ENCODE data around the gene NDC1.
"Not testable (repeated sequence)": the region's sequence is repeated elsewhere in the genome, so short reads cannot be mapped to it uniquely, and the experiment has no call there.

Gene NDC1

GRCh38 chr1:53822931-53823330 is 15.2 kb downstream of the NDC1 start:
- Histone ChIP-seq H3K4me1 (ENCODE audit: control insufficient read depth, low read depth, low read length) (no peaks in the 10 kb centered on the region), H3K27ac (ENCODE audit: low read length) (no peak overlapping the region), H3K36me3 (ENCODE audit: control insufficient read depth, low read depth, low read length) (peaks cover 68% of the 10 kb centered on the region), H3K9ac (ENCODE audit: low read length) (no peak overlapping the region), H3K27me3 (ENCODE audit: control insufficient read depth, insufficient read depth, low read length) (no peaks in the 10 kb centered on the region), H3K4me3 (ENCODE audit: low read length) (no peak overlapping the region), H3K9me3 (ENCODE audit: control insufficient read depth, low read depth, low read length) (no peaks in the 10 kb centered on the region)

GRCh38 chr1:53821380-53821779 is 16.7 kb downstream of the NDC1 start:
- H3K36me3 ChIP-seq (ENCODE audit: control insufficient read depth, low read depth, low read length), result peaks cover 67% of the 10 kb centered on the region

GRCh38 chr1:53819387-53819786 is 18.7 kb downstream of the NDC1 start:
- H3K9ac ChIP-seq (ENCODE audit: low read length), result no peak overlapping the region
- no peaks in the 10 kb centered on the region for H3K9me3 ChIP-seq (ENCODE audit: control insufficient read depth, low read depth, low read length)
- no peaks in the 10 kb centered on the region for H3K4me1 ChIP-seq (ENCODE audit: control insufficient read depth, low read depth, low read length)
- H3K27me3 ChIP-seq (ENCODE audit: control insufficient read depth, insufficient read depth, low read length), result no peaks in the 10 kb centered on the region
- peaks cover 48% of the 10 kb centered on the region for H3K36me3 ChIP-seq (ENCODE audit: control insufficient read depth, low read depth, low read length)
- H3K27ac ChIP-seq (ENCODE audit: low read length), result no peak overlapping the region
- H3K4me3 ChIP-seq (ENCODE audit: low read length), result no peak overlapping the region

More at GRCh38 chr1:53821380-53821779, 16.7 kb downstream of the NDC1 start:
- no peak overlapping the region for H3K27ac ChIP-seq (ENCODE audit: low read length)
- no peaks in the 10 kb centered on the region for H3K9me3 ChIP-seq (ENCODE audit: control insufficient read depth, low read depth, low read length)
- no peaks in the 10 kb centered on the region for H3K4me1 ChIP-seq (ENCODE audit: control insufficient read depth, low read depth, low read length)
- no peak overlapping the region for H3K9ac ChIP-seq (ENCODE audit: low read length)
- H3K27me3 ChIP-seq (ENCODE audit: control insufficient read depth, insufficient read depth, low read length), result no peaks in the 10 kb centered on the region
- no peak overlapping the region for H3K4me3 ChIP-seq (ENCODE audit: low read length)

GRCh38 chr1:53816584-53816983 is 21.5 kb downstream of the NDC1 start:
- H3K4me3 ChIP-seq (ENCODE audit: low read length); H3K27me3 ChIP-seq (ENCODE audit: control insufficient read depth, insufficient read depth, low read length); H3K4me1 ChIP-seq (ENCODE audit: control insufficient read depth, low read depth, low read length); H3K27ac ChIP-seq (ENCODE audit: low read length); H3K9ac ChIP-seq (ENCODE audit: low read length); H3K9me3 ChIP-seq (ENCODE audit: control insufficient read depth, low read depth, low read length): not testable (repeated sequence)
- peaks cover 33% of the 10 kb centered on the region for H3K36me3 ChIP-seq (ENCODE audit: control insufficient read depth, low read depth, low read length)

- not testable (repeated sequence) for H3K27me3 ChIP-seq (ENCODE audit: control insufficient read depth, insufficient read depth, low read length); H3K27ac ChIP-seq (ENCODE audit: low read length); H3K4me1 ChIP-seq (ENCODE audit: control insufficient read depth, low read depth, low read length); H3K9me3 ChIP-seq (ENCODE audit: control insufficient read depth, low read depth, low read length); H3K4me3 ChIP-seq (ENCODE audit: low read length); H3K9ac ChIP-seq (ENCODE audit: low read length)
- peaks cover 28% of the 10 kb centered on the region for H3K36me3 ChIP-seq (ENCODE audit: control insufficient read depth, low read depth, low read length)
Observed at GRCh38 chr1:53815484-53815883, 22.6 kb downstream of the NDC1 start.

- no peaks in the 10 kb centered on the region for H3K27me3 ChIP-seq (ENCODE audit: control insufficient read depth, insufficient read depth, low read length)
- H3K36me3 ChIP-seq (ENCODE audit: control insufficient read depth, low read depth, low read length), result peaks cover 33% of the 10 kb centered on the region
- H3K4me3 ChIP-seq (ENCODE audit: low read length), result no peak overlapping the region
- H3K9me3 ChIP-seq (ENCODE audit: control insufficient read depth, low read depth, low read length), result no peaks in the 10 kb centered on the region
- no peak overlapping the region for H3K9ac ChIP-seq (ENCODE audit: low read length)
- H3K27ac ChIP-seq (ENCODE audit: low read length), result peak overlapping the region; percentile 64
- peaks cover 10% of the 10 kb centered on the region for H3K4me1 ChIP-seq (ENCODE audit: control insufficient read depth, low read depth, low read length)
Observed at GRCh38 chr1:53811414-53811851, 26.7 kb downstream of the NDC1 start.

GRCh38 chr1:53810497-53810896 is 27.6 kb downstream of the NDC1 start:
- Histone ChIP-seq H3K4me1 (ENCODE audit: control insufficient read depth, low read depth, low read length) (peaks cover 10% of the 10 kb centered on the region), H3K36me3 (ENCODE audit: control insufficient read depth, low read depth, low read length) (peaks cover 39% of the 10 kb centered on the region), H3K27me3 (ENCODE audit: control insufficient read depth, insufficient read depth, low read length) (no peaks in the 10 kb centered on the region), H3K9me3 (ENCODE audit: control insufficient read depth, low read depth, low read length) (no peaks in the 10 kb centered on the region), H3K4me3 (ENCODE audit: low read length) (no peak overlapping the region), H3K27ac (ENCODE audit: low read length) (no peak overlapping the region), H3K9ac (ENCODE audit: low read length) (no peak overlapping the region)

- Histone ChIP-seq H3K27ac (ENCODE audit: low read length) (no peak overlapping the region), H3K9ac (ENCODE audit: low read length) (no peak overlapping the region), H3K4me3 (ENCODE audit: low read length) (no peak overlapping the region), H3K27me3 (ENCODE audit: control insufficient read depth, insufficient read depth, low read length) (no peaks in the 10 kb centered on the region), H3K36me3 (ENCODE audit: control insufficient read depth, low read depth, low read length) (peaks cover 44% of the 10 kb centered on the region), H3K4me1 (ENCODE audit: control insufficient read depth, low read depth, low read length) (peaks cover 10% of the 10 kb centered on the region), H3K9me3 (ENCODE audit: control insufficient read depth, low read depth, low read length) (no peaks in the 10 kb centered on the region)
Observed at GRCh38 chr1:53810007-53810406, 28.1 kb downstream of the NDC1 start.

GRCh38 chr1:53807916-53808315 is 30.2 kb downstream of the NDC1 start:
- Histone ChIP-seq H3K27ac (ENCODE audit: low read length) (no peak overlapping the region), H3K9ac (ENCODE audit: low read length) (no peak overlapping the region), H3K36me3 (ENCODE audit: control insufficient read depth, low read depth, low read length) (peaks cover 62% of the 10 kb centered on the region), H3K4me3 (ENCODE audit: low read length) (no peak overlapping the region), H3K9me3 (ENCODE audit: control insufficient read depth, low read depth, low read length) (no peaks in the 10 kb centered on the region), H3K4me1 (ENCODE audit: control insufficient read depth, low read depth, low read length) (peaks cover 10% of the 10 kb centered on the region), H3K27me3 (ENCODE audit: control insufficient read depth, insufficient read depth, low read length) (no peaks in the 10 kb centered on the region)

GRCh38 chr1:53804791-53805505 is 33.1 kb downstream of the NDC1 start:
- no peak overlapping the region for H3K27ac ChIP-seq (ENCODE audit: low read length)
- H3K27me3 ChIP-seq (ENCODE audit: control insufficient read depth, insufficient read depth, low read length), result no peaks in the 10 kb centered on the region
- H3K36me3 ChIP-seq (ENCODE audit: control insufficient read depth, low read depth, low read length), result peaks cover 86% of the 10 kb centered on the region
- H3K9me3 ChIP-seq (ENCODE audit: control insufficient read depth, low read depth, low read length), result no peaks in the 10 kb centered on the region
- no peaks in the 10 kb centered on the region for H3K4me1 ChIP-seq (ENCODE audit: control insufficient read depth, low read depth, low read length)
- no peak overlapping the region for H3K4me3 ChIP-seq (ENCODE audit: low read length)
- H3K9ac ChIP-seq (ENCODE audit: low read length), result no peak overlapping the region

- Histone ChIP-seq H3K36me3 (ENCODE audit: control insufficient read depth, low read depth, low read length) (peaks cover 85% of the 10 kb centered on the region), H3K4me1 (ENCODE audit: control insufficient read depth, low read depth, low read length) (no peaks in the 10 kb centered on the region), H3K27ac (ENCODE audit: low read length) (no peak overlapping the region), H3K4me3 (ENCODE audit: low read length) (no peak overlapping the region), H3K9ac (ENCODE audit: low read length) (no peak overlapping the region), H3K9me3 (ENCODE audit: control insufficient read depth, low read depth, low read length) (no peaks in the 10 kb centered on the region), H3K27me3 (ENCODE audit: control insufficient read depth, insufficient read depth, low read length) (no peaks in the 10 kb centered on the region)
Observed at GRCh38 chr1:53804181-53804580, 33.9 kb downstream of the NDC1 start.

GRCh38 chr1:53800621-53801020 is 37.5 kb downstream of the NDC1 start:
- H3K27me3 ChIP-seq (ENCODE audit: control insufficient read depth, insufficient read depth, low read length), result no peaks in the 10 kb centered on the region
- H3K4me1 ChIP-seq (ENCODE audit: control insufficient read depth, low read depth, low read length), result no peaks in the 10 kb centered on the region
- no peak overlapping the region for H3K4me3 ChIP-seq (ENCODE audit: low read length)
- no peak overlapping the region for H3K27ac ChIP-seq (ENCODE audit: low read length)
- H3K9ac ChIP-seq (ENCODE audit: low read length), result no peak overlapping the region
- no peaks in the 10 kb centered on the region for H3K9me3 ChIP-seq (ENCODE audit: control insufficient read depth, low read depth, low read length)
- H3K36me3 ChIP-seq (ENCODE audit: control insufficient read depth, low read depth, low read length), result peaks cover 78% of the 10 kb centered on the region
